Raji (cell line): Measurements from ENCODE around the gene ENTHD1.

Experiments used
- POLR2A ChIP-seq: IDR thresholded peaks from 2 replicates; pipeline ENCODE4 v1.6.1; 2011; ENCODE audit warnings: low read depth, low read length, control low read depth; ENCODE audit not compliant: insufficient read depth

ENTHD1 gene

GRCh38 chr22:39724390-39724789 is 169.2 kb downstream of the ENTHD1 start:
- no peak for TF ChIP-seq POLR2A

- no peak for TF ChIP-seq POLR2A
Observed at GRCh38 chr22:39723899-39724351, 169.6 kb downstream of the ENTHD1 start.

DNA sequence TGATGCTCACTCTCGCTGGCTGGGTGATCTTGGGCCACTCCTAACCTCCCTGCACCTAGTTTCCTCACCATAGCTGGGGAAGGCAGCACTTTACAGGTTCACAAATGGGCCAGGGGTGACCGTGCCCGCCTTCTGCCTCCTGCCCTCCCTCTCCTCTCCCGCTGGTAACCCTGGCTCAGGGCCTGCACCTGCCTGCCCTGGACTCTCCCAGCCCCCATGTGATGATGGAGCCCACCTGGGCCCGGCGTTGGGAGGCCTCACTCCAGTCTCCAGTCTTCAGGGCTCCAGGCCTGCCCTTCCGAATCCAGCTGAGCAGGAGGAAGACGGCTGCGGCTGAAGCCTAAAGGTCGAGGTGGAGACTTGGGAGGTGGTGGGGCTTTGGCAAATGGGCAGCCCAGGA is 170.1 kb downstream of the ENTHD1 start:
- TF ChIP-seq POLR2A, result no peak

GRCh38 chr22:39722501-39722900 is 171.1 kb downstream of the ENTHD1 start:
- TF ChIP-seq POLR2A, result no peak

GRCh38 chr22:39722032-39722325 is 171.6 kb downstream of the ENTHD1 start:
- TF ChIP-seq POLR2A, result no peak

- TF ChIP-seq POLR2A, result no peak
Observed at GRCh38 chr22:39721206-39722031, 172.1 kb downstream of the ENTHD1 start.

DNA sequence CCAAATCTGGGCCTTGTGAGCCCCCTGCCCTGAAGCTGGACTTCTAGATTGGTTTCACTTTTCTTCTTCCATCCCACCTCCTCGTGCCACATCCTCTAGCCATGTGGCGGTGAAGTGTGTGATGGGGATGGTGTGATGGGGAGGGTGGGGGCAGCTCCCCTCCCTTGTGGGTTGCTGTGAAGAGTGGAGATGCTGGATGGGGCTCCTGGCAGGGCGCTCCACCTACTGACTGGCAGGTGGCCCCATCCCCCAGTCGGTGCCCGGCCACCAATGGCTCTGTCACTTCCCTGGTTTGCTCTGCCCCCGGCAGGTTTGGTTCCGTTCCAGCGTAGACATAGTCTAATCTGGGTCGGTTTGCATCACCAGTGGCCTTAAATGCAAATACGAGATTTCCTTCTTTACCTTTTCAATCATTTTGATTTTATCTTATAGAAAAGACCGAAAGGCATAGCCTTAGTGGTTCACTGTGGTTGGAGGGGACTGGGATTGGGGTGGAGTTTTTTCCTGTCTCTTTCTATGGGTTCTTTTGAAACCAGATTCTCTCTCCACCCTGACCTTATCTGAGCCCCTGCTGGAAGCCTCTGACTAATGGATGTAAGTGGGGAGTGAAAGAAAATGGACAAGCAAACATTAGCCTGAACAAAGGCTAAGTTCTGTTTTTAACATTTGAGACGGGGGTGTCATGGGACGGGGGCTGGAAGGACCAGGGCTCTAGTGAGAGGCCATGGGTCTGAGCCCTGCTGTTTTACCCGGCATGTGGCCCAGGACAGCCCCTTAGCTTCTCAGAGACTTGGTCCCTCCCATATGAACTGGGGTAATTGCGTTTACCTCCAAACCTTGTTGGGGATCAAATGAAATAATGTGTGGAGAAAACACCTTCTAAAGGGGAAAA is 173.8 kb downstream of the ENTHD1 start:
- TF ChIP-seq POLR2A, result no peak

- no peak for TF ChIP-seq POLR2A
Observed at GRCh38 chr22:39718921-39719475, 174.6 kb downstream of the ENTHD1 start.

GRCh38 chr22:39718206-39718605 is 175.4 kb downstream of the ENTHD1 start:
- no peak for TF ChIP-seq POLR2A

DNA sequence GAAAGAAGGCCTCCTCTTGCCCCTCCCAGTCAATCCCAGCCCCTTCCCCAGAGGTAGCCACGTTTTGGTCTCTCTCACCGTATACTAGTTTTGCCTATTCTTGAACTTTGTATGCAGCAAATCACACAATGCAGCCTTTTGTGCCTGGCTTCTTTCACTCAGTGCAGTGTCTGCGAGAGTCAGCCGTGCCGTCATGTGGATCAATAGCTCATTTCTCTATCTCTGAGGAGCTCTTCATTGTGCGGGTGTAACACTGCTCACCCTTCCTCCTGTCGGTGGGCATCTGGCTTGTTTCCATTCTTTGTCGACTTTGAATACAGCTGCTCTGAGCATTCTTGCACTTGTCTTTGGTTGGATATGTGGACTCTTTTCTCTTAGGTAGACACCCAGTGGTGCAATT is 176.5 kb downstream of the ENTHD1 start:
- TF ChIP-seq POLR2A, result no peak

DNA sequence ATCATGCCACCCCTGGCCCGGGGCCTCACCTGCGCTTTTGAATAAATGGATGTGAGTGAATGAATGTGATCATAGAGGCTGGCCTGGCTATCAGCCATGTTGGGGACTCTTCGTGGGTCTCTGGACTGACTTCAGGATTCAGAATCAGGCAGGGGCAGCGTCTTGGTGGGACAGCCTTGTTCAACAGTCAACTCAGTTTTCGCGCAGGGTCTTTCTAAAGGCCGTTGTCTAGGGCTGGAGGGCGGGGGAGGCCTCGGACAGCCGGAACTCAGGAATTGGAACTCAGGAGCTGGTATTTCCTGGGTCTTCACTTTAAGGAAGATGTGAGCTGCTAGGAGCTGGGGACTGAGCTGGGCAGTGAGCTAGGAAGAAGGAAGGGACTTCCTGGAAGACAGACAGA is 177.0 kb downstream of the ENTHD1 start:
- TF ChIP-seq POLR2A, result no peak

DNA sequence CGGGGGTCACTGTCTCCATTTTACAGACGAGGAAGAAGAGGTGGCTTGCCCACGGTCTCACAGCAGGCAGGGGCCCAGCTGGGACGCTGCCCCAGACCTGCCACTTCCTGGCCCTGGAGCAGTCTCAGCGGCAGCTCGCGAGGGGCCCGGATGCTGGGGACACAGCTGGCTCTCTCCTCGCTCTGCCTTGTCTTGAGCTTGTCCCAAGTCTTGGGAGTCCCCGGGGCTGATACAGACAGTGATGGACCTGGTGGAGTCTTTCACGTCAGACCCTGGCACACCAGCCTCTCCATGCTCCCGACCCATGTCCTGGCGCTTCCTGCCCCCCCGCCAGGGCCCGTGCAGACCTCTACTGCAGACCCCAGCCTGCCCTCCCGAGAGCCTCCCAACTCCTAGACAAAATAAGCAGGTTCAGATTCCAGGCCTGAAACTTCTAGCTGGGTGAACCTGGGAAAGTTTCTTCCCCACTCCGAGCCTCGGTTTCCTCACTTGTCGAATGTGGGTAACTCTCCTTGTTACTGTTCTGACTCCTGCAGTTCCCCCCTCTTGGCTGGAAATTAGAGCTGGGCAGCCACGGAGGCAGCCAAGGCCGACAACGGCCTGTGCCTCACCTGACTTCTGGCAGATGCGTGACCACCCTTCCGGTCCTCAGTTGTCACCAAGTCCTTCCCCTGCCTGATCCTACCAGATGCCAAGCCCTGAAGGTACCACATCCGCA is 177.6 kb downstream of the ENTHD1 start:
- no peak for TF ChIP-seq POLR2A

DNA sequence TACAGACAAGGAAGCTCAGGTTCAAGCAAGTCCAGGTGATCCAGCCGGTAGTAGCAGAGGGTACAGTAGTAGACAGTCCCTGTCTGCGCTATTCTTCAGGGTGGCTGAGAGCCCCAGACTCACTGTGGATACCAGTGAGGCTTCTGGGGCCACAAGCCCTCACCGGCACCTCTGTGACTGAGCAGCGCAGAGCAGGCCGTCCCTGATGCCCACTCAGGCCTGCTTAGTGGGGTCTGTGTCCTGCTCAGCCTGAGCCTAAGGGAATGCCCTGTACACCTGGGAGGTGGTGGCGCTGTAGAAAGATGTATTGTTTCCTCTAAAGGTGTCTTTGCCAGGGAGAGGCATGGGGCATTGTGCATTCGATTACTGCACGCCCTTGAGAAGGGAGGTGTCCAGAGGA is 179.2 kb downstream of the ENTHD1 start:
- no peak for TF ChIP-seq POLR2A

DNA sequence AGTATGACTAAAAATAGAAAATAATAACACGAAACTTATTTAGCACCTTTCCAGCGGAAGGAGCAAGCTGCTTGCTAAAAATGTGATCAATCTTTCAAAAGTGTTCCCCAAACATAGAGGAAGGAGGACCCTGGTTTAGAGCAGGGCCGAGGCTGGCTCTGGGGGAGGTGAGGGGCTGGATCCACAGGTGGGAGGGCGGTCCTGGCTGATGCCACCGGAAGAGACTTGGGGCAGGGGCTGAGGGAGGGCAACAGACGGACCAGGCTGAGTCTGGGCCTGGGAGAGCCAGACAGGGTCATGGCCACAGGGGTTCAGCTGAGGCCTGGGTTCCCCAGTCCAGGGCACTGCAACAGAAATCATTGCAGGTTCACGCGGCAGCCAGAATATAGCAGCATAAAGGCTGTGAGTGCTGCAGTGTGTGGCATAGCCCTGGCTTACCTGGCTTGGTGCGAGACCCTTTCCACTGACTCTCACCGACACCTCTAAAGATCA is 179.7 kb downstream of the ENTHD1 start:
- no peak for TF ChIP-seq POLR2A
